Muscle layer of colon (tissue), 2 donors: ENCODE results near the gene ATP1A2.

Experiments
- H3K27ac ChIP-seq: one replicate; pipeline ENCODE4 v1.7.0; 2013; ENCODE audit warnings: low read depth, mild to moderate bottlenecking, low read length, moderate library complexity
- H3K27me3 ChIP-seq, 2 donors: one replicate each; pipeline ENCODE4 v1.7.0; 2013; ENCODE audit warnings: low read length in 2 of 2, mild to moderate bottlenecking in 2 of 2; ENCODE audit not compliant: insufficient read depth in 2 of 2, control insufficient read depth in 1 of 2
- H3K36me3 ChIP-seq: one replicate; pipeline ENCODE4 v1.7.0; 2013; ENCODE audit warnings: mild to moderate bottlenecking, low read length; ENCODE audit not compliant: insufficient read depth
- H3K4me1 ChIP-seq: one replicate; pipeline ENCODE4 v1.7.0; 2013; ENCODE audit warnings: mild to moderate bottlenecking, low read length; ENCODE audit not compliant: insufficient read depth
- H3K4me3 ChIP-seq, 2 donors: one replicate each; pipeline ENCODE4 v1.7.0; 2013; ENCODE audit warnings: low read length in 2 of 2, low read depth in 1 of 2, mild to moderate bottlenecking in 1 of 2, moderate library complexity in 1 of 2
- H3K9ac ChIP-seq: one replicate; pipeline ENCODE4 v1.7.0; 2013; ENCODE audit warnings: low read length
- H3K9me3 ChIP-seq: one replicate; pipeline ENCODE4 v1.7.0; 2013; ENCODE audit warnings: mild to moderate bottlenecking, low read length
- donor health status: abdominal sarcoma.
- donor health status: Adenocarcinoma of cecum.

ATP1A2 gene

GRCh38 chr1:160096274-160097116 lies 19.1 kb upstream of the ATP1A2 start:
- Histone ChIP-seq H3K27me3 (no peaks in the 10 kb centered on the region), H3K4me3 (peak overlapping the region in 1 of 2 donors; percentile 90), H3K27ac (no peak overlapping the region), H3K9ac (peak overlapping the region; percentile 16), H3K36me3 (peaks cover 25% of the 10 kb centered on the region), H3K9me3 (no peaks in the 10 kb centered on the region), H3K4me1 (peaks cover 37% of the 10 kb centered on the region)

DNA sequence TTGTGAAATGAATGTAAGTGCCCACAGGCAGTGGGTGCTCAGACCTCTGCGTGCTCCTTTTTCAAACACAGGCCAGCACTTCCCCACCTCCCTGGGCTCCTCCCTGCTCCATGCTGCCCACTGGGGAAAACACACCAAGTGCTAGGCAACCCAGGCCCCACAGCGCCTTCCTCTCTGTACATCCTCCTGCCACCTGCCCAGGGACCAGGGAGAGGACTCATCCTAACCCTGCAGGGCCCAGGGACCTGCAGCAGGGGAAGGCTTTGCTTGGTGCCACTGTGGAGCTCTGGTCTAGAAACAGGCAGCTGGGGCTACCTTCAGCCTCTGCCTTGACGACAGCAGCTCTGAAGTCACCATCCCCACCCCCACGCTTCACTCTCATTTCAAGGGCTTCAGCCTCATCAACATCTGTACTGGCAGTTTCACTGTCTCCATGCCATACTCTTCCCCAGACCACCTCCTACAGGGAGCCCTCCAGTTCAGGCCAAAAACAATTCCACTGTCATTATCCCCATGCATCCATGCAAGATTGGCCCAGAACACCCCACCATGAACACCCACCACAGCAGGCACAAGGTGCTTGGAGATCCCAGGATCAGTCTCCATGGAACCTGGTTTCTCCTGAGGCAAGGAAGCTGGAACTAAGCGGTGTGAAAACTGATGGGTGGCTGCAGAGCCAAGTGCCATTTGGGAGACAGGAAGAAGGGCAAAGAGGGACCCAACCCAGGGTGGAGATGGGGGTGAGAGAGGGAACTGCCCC lies 18.2 kb upstream of the ATP1A2 start:
- Histone ChIP-seq H3K27ac (peak overlapping the region; percentile 89), H3K36me3 (peaks cover 16% of the 10 kb centered on the region), H3K4me3 (peak overlapping the region; percentile 86 to 90), H3K27me3 (no peaks in the 10 kb centered on the region), H3K9ac (peak overlapping the region; percentile 89), H3K4me1 (peaks cover 45% of the 10 kb centered on the region), H3K9me3 (no peaks in the 10 kb centered on the region)

- H3K27me3 ChIP-seq: no peaks in the 10 kb centered on the region
- H3K4me1 ChIP-seq: peaks cover 54% of the 10 kb centered on the region
- peaks cover 10% of the 10 kb centered on the region for H3K36me3 ChIP-seq
- peak within 1 kb of the TSS; percentile 94 for H3K27ac ChIP-seq
- no peaks in the 10 kb centered on the region for H3K9me3 ChIP-seq
- peak within 1 kb of the TSS; percentile 86 to 90 for H3K4me3 ChIP-seq
- H3K9ac ChIP-seq: peak within 1 kb of the TSS; percentile 89
These were observed 17.4 kb upstream of the ATP1A2 start, which contains the start of gene IGSF8 for GRCh38 chr1:160097911-160098851. IGSF8 (minus strand) TSS chr1:160098619; CDS start chr1:160098472, 147 bp downstream.

DNA sequence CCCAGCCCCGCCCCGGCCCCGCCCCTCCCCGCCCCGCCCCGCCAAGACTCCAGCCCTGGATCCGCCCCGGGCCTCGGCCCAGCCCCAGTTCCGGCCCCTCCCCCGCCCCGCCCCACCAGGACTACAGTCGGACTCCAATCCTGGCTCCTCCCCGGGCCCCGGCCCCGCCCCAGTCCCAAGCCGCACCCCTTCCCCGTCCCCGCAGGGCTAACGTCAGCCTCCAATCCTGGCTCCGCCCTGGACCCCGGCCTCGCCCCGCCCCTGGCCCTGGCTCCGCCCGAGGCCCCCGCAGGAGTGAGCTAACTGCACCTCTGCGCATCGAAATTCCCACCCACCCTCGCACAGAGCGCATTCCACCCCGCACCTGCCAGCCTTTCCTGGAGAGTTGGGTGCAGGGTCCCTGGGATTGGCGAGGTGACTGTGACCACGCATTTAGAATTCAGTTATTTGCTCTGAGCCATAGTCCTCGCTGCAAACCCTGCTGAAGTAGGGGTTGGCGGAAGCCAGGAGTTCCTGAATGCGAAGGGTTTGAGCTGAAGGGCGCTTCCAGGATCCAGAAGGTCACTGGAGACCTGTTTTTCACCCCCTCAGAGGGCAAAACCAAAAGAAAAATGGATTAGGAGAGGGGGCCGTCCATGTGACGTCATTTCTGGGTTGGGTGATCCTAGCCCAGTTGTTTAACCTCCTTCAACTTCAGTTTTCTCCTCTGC lies 16.6 kb upstream of the ATP1A2 start:
- peak overlapping the region; percentile 38 to 68 for H3K4me3 ChIP-seq
- peak overlapping the region; percentile 94 for H3K27ac ChIP-seq
- no peaks in the 10 kb centered on the region for H3K9me3 ChIP-seq
- no peaks in the 10 kb centered on the region for H3K27me3 ChIP-seq
- H3K4me1 ChIP-seq: peaks cover 62% of the 10 kb centered on the region
- H3K36me3 ChIP-seq: peaks cover 2% of the 10 kb centered on the region
- H3K9ac ChIP-seq: peak overlapping the region; percentile 84

- H3K27me3 ChIP-seq: no peaks in the 10 kb centered on the region
- H3K4me3 ChIP-seq: no peak overlapping the region
- H3K9me3 ChIP-seq: no peaks in the 10 kb centered on the region
- peak overlapping the region; percentile 94 for H3K27ac ChIP-seq
- no peaks in the 10 kb centered on the region for H3K36me3 ChIP-seq
- peak overlapping the region; percentile 84 for H3K9ac ChIP-seq
- H3K4me1 ChIP-seq: peaks cover 70% of the 10 kb centered on the region
These were observed 15.7 kb upstream of the ATP1A2 start for GRCh38 chr1:160099716-160100375.

GRCh38 chr1:160101037-160101716 lies 14.4 kb upstream of the ATP1A2 start:
- H3K36me3 ChIP-seq: no peaks in the 10 kb centered on the region
- peak overlapping the region; percentile 57 for H3K9ac ChIP-seq
- no peaks in the 10 kb centered on the region for H3K9me3 ChIP-seq
- no peaks in the 10 kb centered on the region for H3K27me3 ChIP-seq
- peak overlapping the region; percentile 87 for H3K27ac ChIP-seq
- peaks cover 70% of the 10 kb centered on the region for H3K4me1 ChIP-seq
- H3K4me3 ChIP-seq: peak overlapping the region in 1 of 2 donors; percentile 5

GRCh38 chr1:160101717-160102522 lies 13.6 kb upstream of the ATP1A2 start:
- Histone ChIP-seq H3K4me3 (peak overlapping the region in 1 of 2 donors; percentile 5), H3K36me3 (no peaks in the 10 kb centered on the region), H3K27me3 (no peaks in the 10 kb centered on the region), H3K9ac (peak overlapping the region; percentile 57), H3K4me1 (peaks cover 63% of the 10 kb centered on the region), H3K27ac (peak overlapping the region; percentile 87), H3K9me3 (no peaks in the 10 kb centered on the region)

- no peak overlapping the region for H3K9ac ChIP-seq
- H3K9me3 ChIP-seq: no peaks in the 10 kb centered on the region
- H3K27me3 ChIP-seq: no peaks in the 10 kb centered on the region
- no peak overlapping the region for H3K4me3 ChIP-seq
- peak overlapping the region; percentile 12 for H3K27ac ChIP-seq
- no peaks in the 10 kb centered on the region for H3K36me3 ChIP-seq
- peaks cover 53% of the 10 kb centered on the region for H3K4me1 ChIP-seq
These were observed 11.7 kb upstream of the ATP1A2 start for GRCh38 chr1:160103658-160104408.

- H3K4me3 ChIP-seq: no peak overlapping the region
- H3K27me3 ChIP-seq: no peaks in the 10 kb centered on the region
- H3K27ac ChIP-seq: peak overlapping the region; percentile 12
- H3K4me1 ChIP-seq: peaks cover 48% of the 10 kb centered on the region
- peak overlapping the region; percentile 32 for H3K9ac ChIP-seq
- H3K36me3 ChIP-seq: no peaks in the 10 kb centered on the region
- no peaks in the 10 kb centered on the region for H3K9me3 ChIP-seq
These were observed 11.1 kb upstream of the ATP1A2 start for GRCh38 chr1:160104486-160104885.
